RWPE2 (cell line): ENCODE measurements around the gene PCCA.
"Not testable (repeated sequence)": the region's sequence is repeated elsewhere in the genome, so short reads cannot be mapped to it uniquely, and the experiment has no call there.

Experiments
- ATAC-seq: fragments of 200-7000 bp; cut with Tn5 transposase; 3 replicates; pipeline ENCODE4 v1.9.1; 2021; ENCODE audit warnings: low read depth
- DNase-seq: peaks from one replicate; pipeline ENCODE4 v3.0.0-alpha.2; 2020; ENCODE audit warnings: low spot score
- H3K27ac ChIP-seq: fragments of 450-650 bp; 2 replicates; pipeline ENCODE4 v1.5.1; 2017; ENCODE audit warnings: mild to moderate bottlenecking; ENCODE audit not compliant: poor library complexity, severe bottlenecking
- H3K27me3 ChIP-seq: fragments of 250-450 bp; sonication (Bioruptor Pico); 2 replicates; pipeline ENCODE4 v1.5.1; 2021; ENCODE audit warnings: mild to moderate bottlenecking, moderate library complexity; ENCODE audit not compliant: insufficient read depth, poor library complexity, severe bottlenecking
- H3K36me3 ChIP-seq: fragments of 250-450 bp; sonication (Bioruptor Pico); 2 replicates; pipeline ENCODE4 v1.5.1; 2020; ENCODE audit warnings: low read depth, mild to moderate bottlenecking, moderate library complexity
- H3K4me1 ChIP-seq: fragments of 250-450 bp; sonication (Bioruptor Pico); 2 replicates; pipeline ENCODE4 v1.5.1; 2021; ENCODE audit warnings: mild to moderate bottlenecking, moderate library complexity; ENCODE audit not compliant: insufficient read depth, poor library complexity, severe bottlenecking
- H3K4me3 ChIP-seq: fragments of 250-450 bp; sonication (Bioruptor Pico); 2 replicates; pipeline ENCODE4 v1.5.1; 2021; ENCODE audit warnings: mild to moderate bottlenecking, moderate library complexity; ENCODE audit not compliant: severe bottlenecking
- H3K9me3 ChIP-seq: fragments of 250-450 bp; sonication (Bioruptor Pico); 2 replicates; pipeline ENCODE4 v1.5.1; 2021; ENCODE audit warnings: mild to moderate bottlenecking, moderate library complexity; ENCODE audit not compliant: severe bottlenecking
- CTCF ChIP-seq: fragments of 450-650 bp; IDR thresholded peaks from one replicate; pipeline ENCODE4 v1.5.1; 2017; ENCODE audit warnings: mild to moderate bottlenecking, moderate library complexity; ENCODE audit not compliant: poor library complexity, severe bottlenecking

The PCCA gene

GRCh38 chr13:100387416-100387815, 298.5 kb downstream of the PCCA start:
- Histone ChIP-seq H3K4me1 (peaks cover 13% of the 10 kb centered on the region), H3K36me3 (no peaks in the 10 kb centered on the region), H3K4me3 (no peak overlapping the region), H3K27me3 (no peaks in the 10 kb centered on the region), H3K27ac (no peak overlapping the region), H3K9me3 (no peaks in the 10 kb centered on the region)
- DNase-seq = no peak
- TF ChIP-seq CTCF = no peak
- no peak for ATAC-seq

- not testable (repeated sequence) for H3K36me3 ChIP-seq, H3K27me3 ChIP-seq, DNase-seq, ATAC-seq, H3K9me3 ChIP-seq, H3K4me3 ChIP-seq, H3K27ac ChIP-seq
- peaks cover 13% of the 10 kb centered on the region for H3K4me1 ChIP-seq
Measured at GRCh38 chr13:100388150-100388549, 299.3 kb downstream of the PCCA start.

- Histone ChIP-seq H3K36me3 (no peaks in the 10 kb centered on the region; the same call in 1 of the 2 replicates), H3K27me3 (no peaks in the 10 kb centered on the region), H3K4me1 (peaks cover 20% of the 10 kb centered on the region), H3K4me3 (no peak overlapping the region), H3K9me3 (no peaks in the 10 kb centered on the region), H3K27ac (no peak overlapping the region)
- TF ChIP-seq CTCF = no peak
- DNase-seq (no peak), ATAC-seq (no peak)
Measured at GRCh38 chr13:100388923-100389322, 300.0 kb downstream of the PCCA start.

- no peak overlapping the region for H3K27ac ChIP-seq
- TF ChIP-seq CTCF = no peak
- no peak for DNase-seq
Measured at GRCh38 chr13:100389617-100390016, 300.7 kb downstream of the PCCA start.

GRCh38 chr13:100392709-100393630, 304.1 kb downstream of the PCCA start:
- ATAC-seq = peak; percentile 99
- Histone ChIP-seq H3K9me3 (no peaks in the 10 kb centered on the region), H3K27ac (peak overlapping the region; percentile 85), H3K27me3 (no peaks in the 10 kb centered on the region), H3K4me3 (no peak overlapping the region), H3K4me1 (peaks cover 20% of the 10 kb centered on the region), H3K36me3 (no peaks in the 10 kb centered on the region; the same call in 1 of the 2 replicates)
- peak; percentile 85 for DNase-seq
- TF ChIP-seq CTCF = no peak

More at GRCh38 chr13:100389617-100390016, 300.7 kb downstream of the PCCA start:
- H3K36me3 ChIP-seq = no peaks in the 10 kb centered on the region; the same call in 1 of the 2 replicates
- H3K4me3 ChIP-seq = no peak overlapping the region
- no peaks in the 10 kb centered on the region for H3K27me3 ChIP-seq
- H3K9me3 ChIP-seq = no peaks in the 10 kb centered on the region
- no peak for ATAC-seq
- H3K4me1 ChIP-seq = peaks cover 20% of the 10 kb centered on the region
